Stimulated activated CD4-positive, alpha-beta T cell treated with anti-CD3 and anti-CD28 coated beads, Interleukin-1b, Interleukin-23, amount 100 ng/mL, for 4 hours (primary cell): Measurements from ENCODE around the gene RELT.

Experiments
- DNase-seq, 2 donors: peaks; one replicate each; pipeline ENCODE4 v3.0.0-alpha.2; 2020; ENCODE audit warnings: low read depth in 2 of 2

The RELT gene

GRCh38 chr11:73376803-73377629 is 817 bp downstream of the RELT start:
- DNase-seq: peak; percentile 32 to 33

DNA sequence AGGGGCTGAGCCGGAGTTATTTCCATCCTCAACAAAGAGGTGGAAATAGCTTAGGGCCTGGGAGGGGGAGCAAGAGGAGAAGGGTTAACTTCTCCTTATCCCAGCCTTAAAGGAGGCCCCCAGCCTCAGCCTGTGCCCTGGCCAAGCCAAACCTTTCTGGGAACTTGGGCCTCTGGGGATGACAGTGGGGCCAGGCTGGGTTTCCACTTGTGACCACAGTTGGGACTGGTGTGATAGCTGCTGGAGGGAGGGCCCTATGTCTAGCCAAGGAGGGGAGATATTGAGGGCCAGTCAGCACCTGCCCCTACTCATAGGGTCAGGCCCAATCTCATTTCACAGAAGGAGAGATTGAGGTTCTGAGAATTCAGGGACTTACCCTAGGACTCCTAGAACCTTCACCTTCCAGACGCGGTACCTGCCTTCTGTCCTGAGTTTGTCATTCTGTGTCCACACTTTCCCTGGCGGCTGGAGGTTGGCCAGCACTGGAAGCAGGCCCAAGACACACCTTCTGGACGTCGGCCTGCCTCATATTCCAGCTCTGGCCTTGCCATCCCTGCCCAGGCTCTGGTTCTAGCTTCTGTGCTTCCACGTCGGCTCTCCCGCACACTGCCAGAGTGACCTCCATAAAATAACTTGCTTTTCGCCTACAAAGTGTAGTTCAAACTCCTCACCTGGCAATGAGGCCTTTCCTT is 3.1 kb downstream of the RELT start:
- no peak for DNase-seq

GRCh38 chr11:73380331-73380730 is 4.1 kb downstream of the RELT start:
- no peak for DNase-seq

GRCh38 chr11:73380897-73381410 is 4.8 kb downstream of the RELT start:
- no peak for DNase-seq

DNA sequence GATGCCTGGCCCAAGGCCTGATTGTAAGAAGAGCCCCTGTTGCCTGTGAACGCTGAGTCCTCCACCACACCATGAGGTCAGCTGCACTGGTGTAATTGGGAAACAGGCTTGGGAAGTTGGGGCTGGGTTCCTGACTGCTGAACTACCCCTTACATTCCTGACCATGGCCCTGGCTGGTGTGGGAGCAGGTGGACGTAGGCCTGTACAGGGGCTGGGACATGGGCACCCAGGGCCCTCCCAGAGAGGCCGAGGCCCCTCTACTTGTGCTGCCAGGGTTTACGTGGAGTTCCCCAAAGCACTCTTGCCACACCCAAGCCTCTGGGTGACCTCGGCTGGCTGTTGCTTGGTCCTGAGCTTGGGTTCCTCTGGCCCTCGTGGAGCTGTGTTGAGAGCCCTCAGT is 5.4 kb downstream of the RELT start:
- DNase-seq: no peak

DNA sequence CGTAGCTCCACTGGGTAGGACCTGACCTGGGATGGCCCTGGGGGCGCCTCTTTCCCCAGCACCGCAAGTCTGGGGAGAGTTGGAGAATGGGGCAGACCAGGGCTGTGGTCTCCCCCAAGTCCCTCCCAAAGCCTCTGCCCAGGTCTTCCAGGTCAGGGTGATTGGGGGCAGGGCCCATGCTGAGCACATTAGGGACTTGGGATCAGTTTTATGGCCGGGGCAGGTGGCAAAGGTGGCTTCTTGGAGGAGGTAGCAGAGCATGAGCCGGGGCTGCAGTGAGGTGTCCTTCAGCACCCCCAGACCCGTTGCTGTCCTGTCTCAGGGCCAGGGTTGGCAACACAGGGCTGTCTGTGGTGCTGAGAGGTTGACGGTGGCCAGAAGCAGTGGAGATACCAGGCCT is 6.0 kb downstream of the RELT start:
- DNase-seq: no peak

DNA sequence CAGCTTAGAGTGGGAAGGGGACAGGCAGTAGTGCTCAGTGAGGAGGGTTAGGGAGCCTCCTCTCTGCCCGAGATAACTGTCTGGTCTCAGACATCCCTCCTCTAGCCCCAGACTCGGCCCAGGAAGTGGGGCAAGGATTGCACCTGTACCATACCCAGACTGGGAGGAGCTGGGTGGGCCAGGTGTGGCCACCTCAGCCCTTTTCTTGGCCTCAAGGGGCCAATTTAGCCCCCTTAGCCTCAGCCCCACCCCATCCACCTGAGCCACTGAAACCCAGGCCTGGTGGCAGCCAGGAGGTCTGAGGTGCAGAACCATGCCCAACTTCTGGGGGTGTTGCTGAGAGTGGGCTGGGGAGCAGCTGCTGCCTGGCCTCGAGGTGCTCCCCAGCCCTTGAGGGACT is 6.5 kb downstream of the RELT start:
- no peak for DNase-seq

DNA sequence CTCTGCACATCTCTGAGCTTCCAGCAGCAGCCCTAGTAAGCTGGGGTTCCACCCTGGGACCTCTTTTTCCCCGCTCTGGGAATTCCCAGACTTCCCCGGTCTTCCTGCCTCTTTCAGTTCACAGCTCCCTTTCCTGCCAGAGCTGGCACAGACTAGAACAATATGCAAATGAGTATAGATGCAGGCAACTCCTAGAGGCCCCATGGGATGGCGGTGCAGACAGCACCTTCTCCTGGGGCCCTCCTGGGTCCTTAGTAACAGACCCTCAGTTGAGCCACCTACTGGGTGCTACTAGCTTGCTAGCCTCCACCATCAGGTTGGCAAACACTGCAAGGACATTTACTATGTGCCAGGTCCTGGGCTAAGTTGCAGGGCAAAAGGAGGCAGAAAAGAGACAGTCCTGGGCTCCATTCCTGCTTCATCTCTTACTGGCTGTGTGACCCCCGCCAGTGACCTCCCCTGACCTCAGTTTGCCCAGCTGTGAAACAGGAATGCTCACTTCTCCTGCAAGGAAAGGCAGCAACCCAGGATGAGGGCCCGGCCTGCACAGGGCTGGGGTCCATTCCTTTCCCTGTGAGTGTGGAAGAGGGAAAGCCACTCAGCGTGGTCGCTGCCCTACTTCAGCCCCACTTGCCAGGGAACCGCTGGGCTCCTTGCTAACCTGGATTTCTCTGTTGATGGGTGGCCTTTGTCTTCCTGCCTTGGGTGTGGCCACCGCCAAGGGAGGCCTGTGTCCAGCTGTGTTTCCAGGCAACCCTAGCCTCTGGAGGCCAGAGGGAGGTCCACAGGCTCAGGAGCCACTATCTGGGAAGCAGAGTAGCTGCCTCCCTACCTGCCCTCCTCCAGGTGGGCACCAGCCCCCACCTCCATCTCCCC is 7.3 kb downstream of the RELT start:
- DNase-seq: no peak

- no peak for DNase-seq
These were observed 7.9 kb downstream of the RELT start for GRCh38 chr11:73384125-73384441.

GRCh38 chr11:73384531-73384871 is 8.3 kb downstream of the RELT start:
- no peak for DNase-seq

GRCh38 chr11:73384872-73385689 is 8.9 kb downstream of the RELT start:
- DNase-seq: peak in 1 of 2 donors; percentile 36

- no peak for DNase-seq
These were observed 9.8 kb downstream of the RELT start for GRCh38 chr11:73386016-73386415.

GRCh38 chr11:73386546-73386945 is 10.3 kb downstream of the RELT start:
- no peak for DNase-seq

DNA sequence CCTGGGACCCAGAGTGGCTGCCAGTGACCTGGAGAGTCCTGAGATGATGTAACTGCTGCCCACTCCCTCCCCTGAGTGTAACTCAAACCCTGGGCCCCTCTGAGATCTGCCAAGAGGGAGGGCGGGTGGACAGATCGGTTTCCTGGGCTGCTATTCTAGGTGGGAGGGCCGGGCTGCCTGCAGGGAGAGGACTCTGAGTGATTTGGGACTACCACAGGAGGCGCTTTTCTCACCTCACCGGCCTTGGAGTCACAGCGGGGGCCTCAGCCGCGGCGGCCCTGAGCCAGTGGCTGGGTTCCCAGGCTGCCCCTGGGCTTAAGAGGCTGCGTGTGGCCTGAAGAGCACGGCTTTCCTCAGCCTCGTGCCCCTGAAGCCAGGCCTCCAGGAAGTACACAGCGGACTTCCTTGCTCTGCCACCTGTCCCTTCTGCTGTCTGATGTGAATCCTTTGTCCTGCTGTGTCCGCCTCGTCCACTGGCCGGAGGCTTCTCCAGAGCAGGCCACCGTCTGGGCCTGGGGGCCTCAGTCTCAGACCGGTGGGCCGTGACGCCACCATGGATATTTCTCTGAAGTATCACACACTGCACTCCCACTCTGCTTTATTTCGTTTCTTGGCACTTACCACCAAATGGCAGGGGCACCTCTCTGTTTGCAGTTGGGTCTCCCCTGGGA is 11.5 kb downstream of the RELT start:
- no peak for DNase-seq

GRCh38 chr11:73388265-73389133 is 12.3 kb downstream of the RELT start:
- no peak for DNase-seq

DNA sequence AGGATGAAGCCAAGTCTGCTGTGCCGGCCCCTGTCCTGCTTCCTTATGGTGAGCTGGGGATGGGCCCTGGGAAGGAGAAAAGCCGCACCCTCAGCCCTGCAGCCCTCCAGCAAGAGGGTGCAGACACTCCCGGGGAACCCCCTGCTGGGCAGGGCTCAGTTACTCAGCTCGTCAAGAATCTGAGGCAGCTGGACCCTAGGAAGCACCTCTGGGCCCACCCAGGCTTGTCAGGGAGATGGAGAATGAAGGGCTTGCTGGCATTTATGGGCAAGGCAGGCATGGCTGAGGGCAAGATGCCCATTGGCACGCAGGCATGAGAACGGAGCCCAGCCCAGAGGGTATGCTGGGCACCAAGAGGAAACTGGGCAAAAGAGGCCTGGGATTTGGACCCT is 12.9 kb downstream of the RELT start:
- DNase-seq: no peak

GRCh38 chr11:73389916-73390315 is 13.7 kb downstream of the RELT start:
- DNase-seq: no peak

DNA sequence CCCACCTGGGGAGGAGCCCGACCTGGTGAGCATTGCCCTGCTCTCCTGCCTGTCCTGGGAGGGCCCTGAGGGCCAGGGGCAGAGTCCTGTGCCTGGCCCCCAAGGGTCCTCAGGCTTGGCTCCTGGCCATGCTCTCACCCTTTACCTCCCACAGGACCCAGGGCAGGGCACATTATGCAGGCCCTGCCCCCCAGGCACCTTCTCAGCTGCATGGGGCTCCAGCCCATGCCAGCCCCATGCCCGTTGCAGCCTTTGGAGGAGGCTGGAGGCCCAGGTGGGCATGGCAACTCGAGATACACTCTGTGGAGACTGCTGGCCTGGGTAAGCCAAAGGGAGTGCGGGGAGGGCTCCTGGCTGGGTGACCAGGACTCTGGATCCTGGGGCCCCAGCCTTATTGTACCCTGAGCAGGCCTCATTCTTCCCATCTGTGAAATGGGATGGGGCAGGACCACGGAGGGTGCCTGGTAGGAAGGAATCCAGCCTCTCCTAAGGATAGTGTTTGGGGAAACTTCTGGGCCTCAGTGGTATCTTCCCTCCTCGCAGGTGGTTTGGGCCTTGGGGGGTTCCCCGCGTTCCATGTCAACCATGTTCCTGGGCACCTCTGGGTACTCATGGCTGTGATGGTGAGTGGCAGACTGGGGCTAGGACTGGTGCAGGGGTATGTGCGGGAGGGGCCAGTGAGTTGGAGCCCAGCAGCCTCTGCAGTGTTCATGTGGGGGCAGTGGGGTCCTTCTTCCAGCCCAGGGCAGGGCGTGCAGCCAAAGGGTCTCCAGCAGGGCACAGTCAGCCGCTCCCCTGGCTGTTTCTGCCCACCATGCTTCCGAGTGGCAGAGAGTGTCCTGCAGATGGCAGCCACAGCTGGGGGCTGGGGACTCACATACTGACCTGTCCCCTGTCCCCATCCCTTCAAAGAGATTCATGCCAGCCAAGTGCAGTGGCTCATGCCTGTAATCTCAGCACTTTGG is 14.7 kb downstream of the RELT start:
- no peak for DNase-seq

DNA sequence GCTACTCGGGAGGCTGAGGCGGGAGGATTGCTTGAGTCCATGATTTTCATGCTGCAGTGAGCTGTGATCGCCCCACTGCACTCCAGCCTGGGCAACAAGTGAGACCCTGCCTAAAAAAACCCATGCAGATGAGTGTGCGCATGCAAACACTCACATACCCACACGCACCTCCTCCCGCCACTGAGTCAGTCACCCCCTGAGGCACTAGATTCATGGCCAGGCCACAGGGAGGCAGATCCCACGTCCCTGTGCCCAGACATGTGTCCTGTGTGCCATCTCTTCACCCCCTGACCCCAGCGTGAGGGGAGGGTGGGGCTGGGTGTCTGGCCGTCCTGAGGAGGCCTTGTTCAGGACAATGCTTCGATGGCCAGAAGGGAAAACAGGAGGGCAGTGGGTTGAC is 15.5 kb downstream of the RELT start:
- no peak for DNase-seq
